ENCODE results near the gene MAP3K13. TPM values are rescaled to one million over a fixed set of nuclear protein-coding genes. Genes with fewer than 3 reads are reported as not detected.

The MAP3K13 gene
- total RNA-seq, 2 donors from 2014 or later: 20.4 to 21.1 TPM

- no peaks in the 10 kb centered on the region for H3K27me3 ChIP-seq (ENCODE audit: control insufficient read depth, insufficient read depth, low read length, poor library complexity, severe bottlenecking)
- H3K27ac Mint-ChIP-seq: no peak overlapping the region
- H3K4me3 ChIP-seq (ENCODE audit: low read length): no peak overlapping the region
- H3K36me3 ChIP-seq (ENCODE audit: control insufficient read depth, insufficient read depth, low read length): peaks cover 50% of the 10 kb centered on the region
- H3K9ac ChIP-seq (ENCODE audit: extremely low read depth, low read length, poor library complexity, severe bottlenecking): no peak overlapping the region
- no peaks in the 10 kb centered on the region for H3K4me1 ChIP-seq (ENCODE audit: control insufficient read depth, insufficient read depth, low read length)
- TF ChIP-seq CTCF (conservative IDR thresholded peaks at IDR 0.05): no peak
- H3K4me3 Mint-ChIP-seq: no peak overlapping the region
- peaks cover 27% of the 10 kb centered on the region for H3K36me3 Mint-ChIP-seq (ENCODE audit: low read depth)
- H3K27me3 Mint-ChIP-seq (ENCODE audit: insufficient read depth): no peaks in the 10 kb centered on the region
- H3K4me1 Mint-ChIP-seq: no peaks in the 10 kb centered on the region
- H3K9me3 Mint-ChIP-seq: no peaks in the 10 kb centered on the region
- H3K27ac ChIP-seq (ENCODE audit: low read depth, low read length): no peak overlapping the region
- DNase-seq: no peak
- 83 to 87% methylated on average over 1 to 3 of the region's 3 CpGs for WGBS, 2 experiments (ENCODE audit: insufficient coverage in 1 of 2, insufficient read length in 1 of 2)
- H3K9me3 ChIP-seq (ENCODE audit: control insufficient read depth, low read length): no peaks in the 10 kb centered on the region
These were observed 126.5 kb downstream of the MAP3K13 start for GRCh38 chr3:185489462-185489861.

- WGBS, 2 experiments (ENCODE audit: insufficient coverage in 1 of 2, insufficient read length in 1 of 2): 91 to 100% methylated on average over 3 to 4 of the region's 4 CpGs
- TF ChIP-seq CTCF (conservative IDR thresholded peaks at IDR 0.05): no peak
- H3K27me3 ChIP-seq (ENCODE audit: control insufficient read depth, insufficient read depth, low read length, poor library complexity, severe bottlenecking): no peaks in the 10 kb centered on the region
- H3K4me3 ChIP-seq (ENCODE audit: low read length): no peak overlapping the region
- no peaks in the 10 kb centered on the region for H3K4me1 ChIP-seq (ENCODE audit: control insufficient read depth, insufficient read depth, low read length)
- Mint-ChIP-seq H3K36me3 (ENCODE audit: low read depth) (peaks cover 32% of the 10 kb centered on the region), H3K27me3 (ENCODE audit: insufficient read depth) (no peaks in the 10 kb centered on the region), H3K9me3 (no peaks in the 10 kb centered on the region), H3K27ac (no peak overlapping the region), H3K4me3 (no peak overlapping the region), H3K4me1 (no peaks in the 10 kb centered on the region)
- peaks cover 52% of the 10 kb centered on the region for H3K36me3 ChIP-seq (ENCODE audit: control insufficient read depth, insufficient read depth, low read length)
- H3K27ac ChIP-seq (ENCODE audit: low read depth, low read length): no peak overlapping the region
- H3K9me3 ChIP-seq (ENCODE audit: control insufficient read depth, low read length): no peaks in the 10 kb centered on the region
- H3K9ac ChIP-seq (ENCODE audit: extremely low read depth, low read length, poor library complexity, severe bottlenecking): no peak overlapping the region
- no peak for DNase-seq
These were observed 127.3 kb downstream of the MAP3K13 start for GRCh38 chr3:185490241-185490640.

GRCh38 chr3:185498503-185499396 lies 135.8 kb downstream of the MAP3K13 start, which contains the start of gene TMEM41A:
TMEM41A (minus strand) TSS chr3:185499035; CDS start chr3:185498961, 74 bp downstream.
- peak; percentile 98 for DNase-seq
- Histone ChIP-seq H3K27ac (ENCODE audit: low read depth, low read length) (peak within 1 kb of the TSS; percentile 78), H3K4me3 (ENCODE audit: low read length) (peak within 1 kb of the TSS; percentile 95), H3K27me3 (ENCODE audit: control insufficient read depth, insufficient read depth, low read length, poor library complexity, severe bottlenecking) (no peaks in the 10 kb centered on the region), H3K4me1 (ENCODE audit: control insufficient read depth, insufficient read depth, low read length) (no peaks in the 10 kb centered on the region), H3K9ac (ENCODE audit: extremely low read depth, low read length, poor library complexity, severe bottlenecking) (peak within 1 kb of the TSS; percentile 89), H3K36me3 (ENCODE audit: control insufficient read depth, insufficient read depth, low read length) (peaks cover 27% of the 10 kb centered on the region), H3K9me3 (ENCODE audit: control insufficient read depth, low read length) (peaks cover 3% of the 10 kb centered on the region)
- peak; percentile 26 for TF ChIP-seq CTCF (conservative IDR thresholded peaks at IDR 0.05)
- Mint-ChIP-seq H3K9me3 (no peaks in the 10 kb centered on the region), H3K4me1 (peaks cover 4% of the 10 kb centered on the region), H3K27ac (peak within 1 kb of the TSS; percentile 92), H3K27me3 (ENCODE audit: insufficient read depth) (peaks cover 20% of the 10 kb centered on the region), H3K4me3 (peak within 1 kb of the TSS; percentile 88), H3K36me3 (ENCODE audit: low read depth) (peaks cover 18% of the 10 kb centered on the region)
- WGBS, 2 experiments (ENCODE audit: insufficient coverage in 1 of 2, insufficient read length in 1 of 2): 1 to 3% methylated on average over 42 to 82 of the region's 82 CpGs
